Body of pancreas (tissue), 4 donors: ENCODE data around the gene FAM131A.

Source experiments
- POLR2A ChIP-seq, 3 donors: fragments of 450-650 bp; IDR thresholded peaks; one replicate each; pipeline ENCODE4 v1.6.1; 2016; ENCODE audit warnings: antibody characterized with exemption in 3 of 3, mild to moderate bottlenecking in 2 of 3
- TF ChIP-seq, protein P1 (sequence below), 7 experiments: fragments of 450-650 bp in 4 of 7; fragments of 200-600 bp in 3 of 7; sonication (generic) in 3 of 7; IDR thresholded peaks; one replicate each; pipeline ENCODE4 v1.5.1; 2016 to 2019; ENCODE audit warnings: antibody characterized with exemption in 7 of 7

GRCh38 chr3:184373422-184373821 is 36.0 kb downstream of the FAM131A start:
- TF ChIP-seq, protein P1, sequence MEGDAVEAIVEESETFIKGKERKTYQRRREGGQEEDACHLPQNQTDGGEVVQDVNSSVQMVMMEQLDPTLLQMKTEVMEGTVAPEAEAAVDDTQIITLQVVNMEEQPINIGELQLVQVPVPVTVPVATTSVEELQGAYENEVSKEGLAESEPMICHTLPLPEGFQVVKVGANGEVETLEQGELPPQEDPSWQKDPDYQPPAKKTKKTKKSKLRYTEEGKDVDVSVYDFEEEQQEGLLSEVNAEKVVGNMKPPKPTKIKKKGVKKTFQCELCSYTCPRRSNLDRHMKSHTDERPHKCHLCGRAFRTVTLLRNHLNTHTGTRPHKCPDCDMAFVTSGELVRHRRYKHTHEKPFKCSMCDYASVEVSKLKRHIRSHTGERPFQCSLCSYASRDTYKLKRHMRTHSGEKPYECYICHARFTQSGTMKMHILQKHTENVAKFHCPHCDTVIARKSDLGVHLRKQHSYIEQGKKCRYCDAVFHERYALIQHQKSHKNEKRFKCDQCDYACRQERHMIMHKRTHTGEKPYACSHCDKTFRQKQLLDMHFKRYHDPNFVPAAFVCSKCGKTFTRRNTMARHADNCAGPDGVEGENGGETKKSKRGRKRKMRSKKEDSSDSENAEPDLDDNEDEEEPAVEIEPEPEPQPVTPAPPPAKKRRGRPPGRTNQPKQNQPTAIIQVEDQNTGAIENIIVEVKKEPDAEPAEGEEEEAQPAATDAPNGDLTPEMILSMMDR (IDR thresholded peaks at IDR 0.05): no peak
- no peak for TF ChIP-seq POLR2A (IDR thresholded peaks at IDR 0.05)
